OCI-LY7 (cell line): ENCODE measurements around the gene GPNMB. TPM values are rescaled to one million over a fixed set of nuclear protein-coding genes. Genes with fewer than 3 reads are reported as not detected.

ENCODE experiments used
- BruUV-seq: library from RNA; stranded (reverse); fragments of 400-500 nt; replicated peaks from 2 replicates; lab custom pipeline; 2021; lab: Mats Ljungman, UMichigan
- CTCF ChIA-PET: fragments of 300-600 bp; sonication (Branson Sonifier 250); formaldehyde crosslinking; loops from one replicate; lab custom pipeline; 2022; ENCODE audit warnings: antibody characterized with exemption; ENCODE audit not compliant: unreplicated experiment; lab: Charles Lee
- POLR2A ChIA-PET: fragments of 300-600 bp; sonication (Branson Sonifier 250); formaldehyde crosslinking; loops from one replicate; lab custom pipeline; 2022; ENCODE audit warnings: antibody characterized with exemption; lab: Charles Lee
- DNase-seq: peaks from one replicate; pipeline ENCODE4 v3.0.0-alpha.2; 2015; ENCODE audit warnings: low spot score
- H2AFZ ChIP-seq: fragments of 200-600 bp; sonication (generic), shearing (Covaris generic); 2 replicates; pipeline ENCODE4 v1.6.1; 2014; ENCODE audit warnings: mild to moderate bottlenecking, antibody characterized with exemption, low read length, moderate library complexity
- H3K27ac ChIP-seq: fragments of 200-600 bp; sonication (generic); 2 replicates; pipeline ENCODE4 v1.5.1; 2014; ENCODE audit warnings: mixed run types, low read depth, mild to moderate bottlenecking, moderate library complexity, low read length, inconsistent platforms; ENCODE audit not compliant: poor library complexity, severe bottlenecking
- H3K36me3 ChIP-seq: fragments of 200-600 bp; sonication (generic); 2 replicates; pipeline ENCODE4 v1.6.1; 2014; ENCODE audit warnings: mild to moderate bottlenecking, antibody characterized with exemption, low read length, moderate library complexity, mixed read lengths; ENCODE audit not compliant: insufficient read depth
- H3K4me1 ChIP-seq: fragments of 200-600 bp; sonication (generic); 2 replicates; pipeline ENCODE4 v1.5.1; 2014; ENCODE audit warnings: mild to moderate bottlenecking, low read length; ENCODE audit not compliant: insufficient read depth, poor library complexity, severe bottlenecking
- H3K4me2 ChIP-seq: fragments of 200-600 bp; sonication (generic); 2 replicates; pipeline ENCODE4 v1.6.1; 2014; ENCODE audit warnings: mild to moderate bottlenecking, low read length
- H3K4me3 ChIP-seq: fragments of 200-600 bp; sonication (generic); 2 replicates; pipeline ENCODE4 v1.5.1; 2014; ENCODE audit warnings: mild to moderate bottlenecking, low read depth, low read length; ENCODE audit not compliant: poor library complexity, severe bottlenecking
- H3K79me2 ChIP-seq: fragments of 200-600 bp; sonication (generic); 2 replicates; pipeline ENCODE4 v1.6.1; 2016; ENCODE audit warnings: low read depth, mild to moderate bottlenecking, low read length, moderate library complexity, mixed read lengths; ENCODE audit not compliant: insufficient read depth
- H3K9me2 ChIP-seq: fragments of 200-600 bp; sonication (generic); 2 replicates; pipeline ENCODE4 v1.6.1; 2016; ENCODE audit warnings: mild to moderate bottlenecking, low read length, mixed read lengths; ENCODE audit not compliant: insufficient read depth
- H3K9me3 ChIP-seq: fragments of 200-600 bp; sonication (generic); 2 replicates; pipeline ENCODE4 v1.6.1; 2014; ENCODE audit warnings: mild to moderate bottlenecking, mixed run types, low read length, mixed read lengths
- H4K20me1 ChIP-seq: fragments of 200-600 bp; sonication (generic); 2 replicates; pipeline ENCODE4 v1.6.1; 2014; ENCODE audit warnings: mild to moderate bottlenecking, antibody characterized with exemption, low read length, moderate library complexity, mixed read lengths; ENCODE audit not compliant: insufficient read depth
- EZH2phosphoT487 ChIP-seq: fragments of 200-600 bp; sonication (generic); IDR thresholded peaks from 2 replicates; pipeline ENCODE4 v1.6.1; 2018; ENCODE audit warnings: low read depth, borderline replicate concordance, mild to moderate bottlenecking, mixed run types, antibody characterized with exemption, low read length, moderate library complexity, mixed read lengths
- intact Hi-C: fragments of 100-400 bp; cut with micrococcal nuclease; formaldehyde crosslinking; loops from one replicate; pipeline ENCODE4 v1.10.0; 2022; ENCODE audit not compliant: unreplicated experiment
- total RNA-seq, 2 experiments: library from RNA; depleted of rRNA in 1 of 2; stranded (reverse); fragments of >200 nt in 1 of 2; shearing (Covaris generic) in 1 of 2; gene quantifications; 2 replicates each; pipeline ENCODE4 v1.2.3, GENCODE V29; 2014 to 2022
- TF ChIP-seq, protein P1 (sequence below): fragments of 200-600 bp; sonication (generic); conservative IDR thresholded peaks from 2 replicates; pipeline ENCODE4 v1.5.1; 2014; ENCODE audit warnings: mild to moderate bottlenecking, antibody characterized with exemption, low read length, moderate library complexity, mixed read lengths

GPNMB gene
- total RNA-seq, 2 experiments from 2014 or later = 1.4 to 3.5 TPM

DNA sequence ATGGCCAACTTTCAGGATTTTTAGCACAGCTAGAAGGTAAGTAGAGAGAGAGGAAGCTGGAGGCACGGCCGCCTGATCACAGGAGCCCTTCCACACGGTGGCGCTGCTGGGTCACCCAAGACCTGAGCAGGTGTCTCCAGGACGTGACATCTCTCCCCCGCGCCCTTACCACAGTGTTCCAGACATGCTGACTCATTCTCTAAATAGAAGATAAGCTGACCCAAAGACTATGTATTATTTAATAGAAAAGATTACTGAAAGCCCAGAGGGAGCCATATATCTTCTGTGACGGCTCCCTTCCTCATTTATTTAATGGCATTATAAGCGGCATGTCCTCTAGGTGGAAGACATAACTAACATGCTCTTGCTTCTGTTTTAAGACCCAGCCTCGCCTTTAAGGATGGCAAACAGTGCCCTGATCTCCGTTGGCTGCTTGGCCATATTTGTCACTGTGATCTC, 26.6 kb downstream of the GPNMB start:
- BruUV-seq = no TSS peak
- peak; percentile 93 for DNase-seq
- no peak for TF ChIP-seq EZH2phosphoT487
- TF ChIP-seq, protein P1, sequence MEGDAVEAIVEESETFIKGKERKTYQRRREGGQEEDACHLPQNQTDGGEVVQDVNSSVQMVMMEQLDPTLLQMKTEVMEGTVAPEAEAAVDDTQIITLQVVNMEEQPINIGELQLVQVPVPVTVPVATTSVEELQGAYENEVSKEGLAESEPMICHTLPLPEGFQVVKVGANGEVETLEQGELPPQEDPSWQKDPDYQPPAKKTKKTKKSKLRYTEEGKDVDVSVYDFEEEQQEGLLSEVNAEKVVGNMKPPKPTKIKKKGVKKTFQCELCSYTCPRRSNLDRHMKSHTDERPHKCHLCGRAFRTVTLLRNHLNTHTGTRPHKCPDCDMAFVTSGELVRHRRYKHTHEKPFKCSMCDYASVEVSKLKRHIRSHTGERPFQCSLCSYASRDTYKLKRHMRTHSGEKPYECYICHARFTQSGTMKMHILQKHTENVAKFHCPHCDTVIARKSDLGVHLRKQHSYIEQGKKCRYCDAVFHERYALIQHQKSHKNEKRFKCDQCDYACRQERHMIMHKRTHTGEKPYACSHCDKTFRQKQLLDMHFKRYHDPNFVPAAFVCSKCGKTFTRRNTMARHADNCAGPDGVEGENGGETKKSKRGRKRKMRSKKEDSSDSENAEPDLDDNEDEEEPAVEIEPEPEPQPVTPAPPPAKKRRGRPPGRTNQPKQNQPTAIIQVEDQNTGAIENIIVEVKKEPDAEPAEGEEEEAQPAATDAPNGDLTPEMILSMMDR = peak; percentile 95
- Histone ChIP-seq H3K4me1 (peaks cover 15% of the 10 kb centered on the region), H4K20me1 (no peaks in the 10 kb centered on the region), H3K79me2 (no peaks in the 10 kb centered on the region), H2AFZ (peak overlapping the region; percentile 95), H3K9me3 (no peaks in the 10 kb centered on the region), H3K27ac (peak overlapping the region; percentile 7), H3K9me2 (no peaks in the 10 kb centered on the region), H3K36me3 (no peaks in the 10 kb centered on the region), H3K4me2 (peak overlapping the region; percentile 72), H3K4me3 (peak overlapping the region; percentile 57)
- CTCF ChIA-PET = interaction anchor here (0.7 to 3.0 kb wide), 8 partner anchors 11 to 447 kb away, joined by 3 to 15 read pairs (median 3); partner anchors contain the start of gene KLHL7
- POLR2A ChIA-PET = interaction anchor here (0.7 to 2.8 kb wide), 6 partner anchors 11 to 79 kb away, joined by 3 to 12 read pairs (median 3); no protein-coding TSS in a partner anchor
- intact Hi-C loops = loop anchor here (2.0 kb wide), 1 partner anchor 274 kb away; no protein-coding TSS in a partner anchor

DNA sequence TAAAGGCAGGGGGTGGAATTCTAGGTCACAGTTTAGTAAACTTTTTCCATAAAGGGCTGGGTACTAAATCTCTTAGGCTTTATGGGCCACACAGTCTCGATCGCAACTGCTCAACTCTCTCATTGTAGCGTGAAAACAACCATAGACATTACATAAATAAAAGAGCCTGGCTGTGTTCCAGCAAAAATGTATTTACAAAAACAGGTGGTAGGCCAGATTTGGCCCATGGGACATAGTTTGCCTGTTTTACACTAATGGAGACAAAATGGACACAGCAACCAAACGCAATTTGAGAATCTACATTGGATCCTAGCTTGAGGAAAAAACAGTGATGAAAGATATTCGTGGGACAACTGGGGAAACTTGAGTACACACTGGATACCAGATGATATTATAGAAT, 29.3 kb downstream of the GPNMB start:
- no peak for TF ChIP-seq EZH2phosphoT487
- TF ChIP-seq, protein P1 = no peak
- peaks cover 15% of the 10 kb centered on the region for H3K4me1 ChIP-seq
- H3K36me3 ChIP-seq = no peaks in the 10 kb centered on the region
- H3K9me3 ChIP-seq = no peaks in the 10 kb centered on the region
- intact Hi-C loops = loop anchor here (5.0 kb wide), 4 partner anchors 81 to 436 kb away; partner anchors contain the start of genes IGF2BP3 and STK31
- no peak overlapping the region for H3K27ac ChIP-seq
- H3K4me2 ChIP-seq = no peak overlapping the region
- no peaks in the 10 kb centered on the region for H4K20me1 ChIP-seq
- ChIA-PET CTCF (no interaction called here), POLR2A (no interaction called here)
- H3K79me2 ChIP-seq = no peaks in the 10 kb centered on the region
- BruUV-seq = no TSS peak
- no peaks in the 10 kb centered on the region for H3K9me2 ChIP-seq
- peak overlapping the region; percentile 64; the same call in 1 of the 2 replicates for H2AFZ ChIP-seq
- no peak overlapping the region for H3K4me3 ChIP-seq
- no peak for DNase-seq

DNA sequence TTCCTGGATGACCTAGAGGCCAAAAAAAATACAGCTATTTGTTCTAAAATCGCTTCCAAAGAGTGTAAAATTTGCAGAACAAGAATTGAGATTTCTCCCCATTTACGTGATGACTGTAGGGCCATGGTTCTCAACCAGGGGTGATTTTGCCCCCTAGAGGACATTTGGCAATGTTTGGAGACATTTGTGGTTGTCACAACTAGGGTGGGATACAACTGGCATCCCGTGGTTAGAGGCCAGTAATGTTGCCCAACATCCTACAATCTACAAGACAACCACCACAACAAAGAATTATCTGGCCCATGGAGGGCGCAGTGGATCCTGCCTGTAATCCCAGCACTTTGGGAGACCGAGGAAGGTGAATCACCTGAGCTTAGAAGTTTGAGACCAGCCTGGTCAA, 29.8 kb downstream of the GPNMB start:
- no peak for TF ChIP-seq EZH2phosphoT487
- TF ChIP-seq, protein P1 = peak; percentile 77
- no peaks in the 10 kb centered on the region for H3K79me2 ChIP-seq
- peak; percentile 47 for DNase-seq
- peaks cover 15% of the 10 kb centered on the region for H3K4me1 ChIP-seq
- no peaks in the 10 kb centered on the region for H3K9me3 ChIP-seq
- ChIA-PET CTCF (interaction anchor here (0.9 kb wide), 1 partner anchor 264 kb away, joined by 3 read pairs; no protein-coding TSS in a partner anchor), POLR2A (no interaction called here)
- no peaks in the 10 kb centered on the region for H3K36me3 ChIP-seq
- no peaks in the 10 kb centered on the region for H4K20me1 ChIP-seq
- H3K9me2 ChIP-seq = no peaks in the 10 kb centered on the region
- H3K4me2 ChIP-seq = no peak overlapping the region
- peak overlapping the region; percentile 64; the same call in 1 of the 2 replicates for H2AFZ ChIP-seq
- intact Hi-C loops = loop anchor here (5.0 kb wide), 4 partner anchors 81 to 436 kb away; partner anchors contain the start of genes IGF2BP3 and STK31
- no TSS peak for BruUV-seq
- H3K4me3 ChIP-seq = no peak overlapping the region
- H3K27ac ChIP-seq = no peak overlapping the region
